Astrocyte (in vitro differentiated cells and primary cell): ENCODE measurements around the gene ARID4A. TPM values are rescaled to one million over a fixed set of nuclear protein-coding genes. Genes with fewer than 3 reads are reported as not detected.

Source experiments
- DNase-seq: peaks from one replicate; pipeline ENCODE4 v3.0.0-alpha.2; 2010; ENCODE audit warnings: low read depth
- FAIRE-seq: peaks from 2 replicates; lab custom pipeline; 2011; peaks lifted over from hg19 to GRCh38; lab: Jason Lieb, UNC
- H2AFZ ChIP-seq: 2 replicates; pipeline ENCODE4 v1.6.0; 2012; ENCODE audit warnings: low read depth, low read length, inconsistent platforms
- H3K27ac ChIP-seq: 2 replicates; pipeline ENCODE4 v1.5.1; 2011; ENCODE audit warnings: low read depth, low read length, inconsistent platforms
- H3K27me3 ChIP-seq: 2 replicates; pipeline ENCODE4 v1.6.0; 2011; ENCODE audit warnings: low read length, inconsistent platforms; ENCODE audit not compliant: insufficient read depth
- H3K36me3 ChIP-seq: 2 replicates; pipeline ENCODE4 v1.5.1; 2011; ENCODE audit warnings: low read length, inconsistent platforms; ENCODE audit not compliant: insufficient read depth
- H3K4me1 ChIP-seq: 2 replicates; pipeline ENCODE4 v1.5.1; 2011; ENCODE audit warnings: low read length, inconsistent platforms; ENCODE audit not compliant: insufficient read depth
- H3K4me2 ChIP-seq: 2 replicates; pipeline ENCODE4 v1.6.0; 2012; ENCODE audit warnings: low read length, inconsistent platforms
- H3K4me3 ChIP-seq: 2 replicates; pipeline ENCODE4 v1.5.1; 2011; ENCODE audit warnings: low read depth, mild to moderate bottlenecking, low read length, inconsistent platforms; ENCODE audit not compliant: insufficient read depth
- H3K79me2 ChIP-seq: 2 replicates; pipeline ENCODE4 v1.6.0; 2012; ENCODE audit warnings: mild to moderate bottlenecking, low read length, inconsistent platforms; ENCODE audit not compliant: insufficient read depth
- H3K9ac ChIP-seq: 2 replicates; pipeline ENCODE4 v1.6.0; 2012; ENCODE audit warnings: mild to moderate bottlenecking, low read length, inconsistent platforms
- H3K9me3 ChIP-seq: 2 replicates; pipeline ENCODE4 v1.5.1; 2012; ENCODE audit warnings: low read depth, mild to moderate bottlenecking, low read length, inconsistent platforms; ENCODE audit not compliant: insufficient read depth
- H4K20me1 ChIP-seq: 2 replicates; pipeline ENCODE4 v1.6.0; 2012; ENCODE audit warnings: low read length, inconsistent platforms; ENCODE audit not compliant: insufficient read depth
- H3K27ac Mint-ChIP-seq: one replicate; pipeline ENCODE4 v1.8.0; 2021; ENCODE audit warnings: mild to moderate bottlenecking, mixed read lengths; ENCODE audit not compliant: unreplicated experiment
- H3K27me3 Mint-ChIP-seq: one replicate; pipeline ENCODE4 v1.8.0; 2021; ENCODE audit warnings: low read depth, mixed read lengths; ENCODE audit not compliant: unreplicated experiment
- H3K36me3 Mint-ChIP-seq: one replicate; pipeline ENCODE4 v1.8.0; 2021; ENCODE audit warnings: low read depth, mixed read lengths; ENCODE audit not compliant: unreplicated experiment
- H3K4me1 Mint-ChIP-seq: one replicate; pipeline ENCODE4 v1.8.0; 2021; ENCODE audit warnings: low read depth, mixed read lengths; ENCODE audit not compliant: unreplicated experiment
- H3K4me3 Mint-ChIP-seq: one replicate; pipeline ENCODE4 v1.8.0; 2021; ENCODE audit warnings: mild to moderate bottlenecking, moderate library complexity, mixed read lengths; ENCODE audit not compliant: unreplicated experiment
- H3K9me3 Mint-ChIP-seq: one replicate; pipeline ENCODE4 v1.8.0; 2021; ENCODE audit warnings: mild to moderate bottlenecking, mixed read lengths; ENCODE audit not compliant: unreplicated experiment
- CTCF ChIP-seq: IDR thresholded peaks from 2 replicates; pipeline ENCODE4 v1.5.1; 2011; ENCODE audit warnings: low read depth, mild to moderate bottlenecking, inconsistent platforms, low read length, moderate library complexity; ENCODE audit not compliant: insufficient read depth
- EZH2 ChIP-seq: IDR thresholded peaks from 2 replicates; pipeline ENCODE4 v1.6.1; 2012; ENCODE audit warnings: mild to moderate bottlenecking, low read length, inconsistent platforms; ENCODE audit not compliant: insufficient read depth
- total RNA-seq: library from RNA; stranded (reverse); gene quantifications from 2 replicates; pipeline ENCODE4 v1.2.1, GENCODE V29; 2021

Gene ARID4A
- total RNA-seq, 1 donor from 2014 or later: 26.6 TPM

- no peak overlapping the region for H3K4me3 Mint-ChIP-seq
- H3K27ac Mint-ChIP-seq: no peak overlapping the region
- H3K9me3 ChIP-seq: no peaks in the 10 kb centered on the region
- no peaks in the 10 kb centered on the region for H3K36me3 ChIP-seq
- no peaks in the 10 kb centered on the region for H3K27me3 ChIP-seq
- no peaks in the 10 kb centered on the region for H4K20me1 ChIP-seq
- TF ChIP-seq CTCF (no peak), EZH2 (no peak)
- no peak for DNase-seq
- H2AFZ ChIP-seq: no peak overlapping the region
- FAIRE-seq: no peak
- H3K27me3 Mint-ChIP-seq: peaks cover 2% of the 10 kb centered on the region
- no peaks in the 10 kb centered on the region for H3K79me2 ChIP-seq
- no peak overlapping the region for H3K4me3 ChIP-seq
- peaks cover 1% of the 10 kb centered on the region for H3K9me3 Mint-ChIP-seq
- H3K9ac ChIP-seq: no peak overlapping the region
- no peaks in the 10 kb centered on the region for H3K4me1 ChIP-seq
- no peak overlapping the region for H3K27ac ChIP-seq
- no peak overlapping the region for H3K4me2 ChIP-seq
- no peaks in the 10 kb centered on the region for H3K36me3 Mint-ChIP-seq
- no peaks in the 10 kb centered on the region for H3K4me1 Mint-ChIP-seq
Observed at GRCh38 chr14:58398495-58398894, 100.1 kb downstream of the ARID4A start.

DNA sequence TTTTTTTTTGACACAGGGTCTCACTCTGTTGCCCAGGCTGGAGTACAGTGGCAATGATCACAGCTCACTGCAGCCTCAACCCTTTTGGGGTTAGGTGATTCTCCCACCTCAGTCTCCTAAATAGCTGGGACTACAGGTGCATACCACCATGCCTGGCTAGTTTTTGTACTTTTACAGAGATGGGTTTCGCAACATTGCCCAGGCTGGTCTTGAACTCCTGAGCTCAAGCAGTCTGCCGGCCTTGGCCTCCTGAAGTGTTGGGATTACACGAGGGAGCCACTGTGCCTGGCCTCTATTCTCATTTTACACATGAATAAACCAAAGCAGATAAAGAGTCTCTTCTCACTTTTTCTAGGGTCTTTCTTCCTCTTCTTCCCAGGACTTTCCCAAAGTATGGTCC, 100.5 kb downstream of the ARID4A start:
- no peaks in the 10 kb centered on the region for H3K36me3 ChIP-seq
- H3K4me2 ChIP-seq: no peak overlapping the region
- no peaks in the 10 kb centered on the region for H3K79me2 ChIP-seq
- Mint-ChIP-seq H3K4me3 (no peak overlapping the region), H3K9me3 (peaks cover 1% of the 10 kb centered on the region), H3K36me3 (no peaks in the 10 kb centered on the region), H3K27me3 (peaks cover 2% of the 10 kb centered on the region), H3K4me1 (no peaks in the 10 kb centered on the region), H3K27ac (no peak overlapping the region)
- H2AFZ ChIP-seq: no peak overlapping the region
- no peaks in the 10 kb centered on the region for H4K20me1 ChIP-seq
- no peak for FAIRE-seq
- no peak overlapping the region for H3K9ac ChIP-seq
- no peaks in the 10 kb centered on the region for H3K4me1 ChIP-seq
- no peak overlapping the region for H3K27ac ChIP-seq
- no peaks in the 10 kb centered on the region for H3K9me3 ChIP-seq
- DNase-seq: no peak
- no peaks in the 10 kb centered on the region for H3K27me3 ChIP-seq
- H3K4me3 ChIP-seq: no peak overlapping the region
- TF ChIP-seq EZH2 (no peak), CTCF (no peak)

- no peak overlapping the region for H2AFZ ChIP-seq
- Mint-ChIP-seq H3K4me3 (no peak overlapping the region), H3K9me3 (peaks cover 1% of the 10 kb centered on the region), H3K4me1 (no peaks in the 10 kb centered on the region), H3K27me3 (no peaks in the 10 kb centered on the region), H3K36me3 (no peaks in the 10 kb centered on the region), H3K27ac (no peak overlapping the region)
- FAIRE-seq (no peak), DNase-seq (no peak)
- H3K27ac ChIP-seq: no peak overlapping the region
- H3K9me3 ChIP-seq: no peaks in the 10 kb centered on the region
- no peaks in the 10 kb centered on the region for H4K20me1 ChIP-seq
- no peak overlapping the region for H3K4me2 ChIP-seq
- no peak overlapping the region for H3K4me3 ChIP-seq
- no peak for TF ChIP-seq CTCF
- no peak for TF ChIP-seq EZH2
- H3K27me3 ChIP-seq: no peaks in the 10 kb centered on the region
- H3K79me2 ChIP-seq: no peaks in the 10 kb centered on the region
- no peaks in the 10 kb centered on the region for H3K4me1 ChIP-seq
- H3K9ac ChIP-seq: no peak overlapping the region
- H3K36me3 ChIP-seq: no peaks in the 10 kb centered on the region
Observed at GRCh38 chr14:58401587-58401986, 103.2 kb downstream of the ARID4A start.
